Measurements from ENCODE around the gene RNF19B.
"Not testable (repeated sequence)": the region's sequence is repeated elsewhere in the genome, so short reads cannot be mapped to it uniquely, and the experiment has no call there.

Gene RNF19B

DNA sequence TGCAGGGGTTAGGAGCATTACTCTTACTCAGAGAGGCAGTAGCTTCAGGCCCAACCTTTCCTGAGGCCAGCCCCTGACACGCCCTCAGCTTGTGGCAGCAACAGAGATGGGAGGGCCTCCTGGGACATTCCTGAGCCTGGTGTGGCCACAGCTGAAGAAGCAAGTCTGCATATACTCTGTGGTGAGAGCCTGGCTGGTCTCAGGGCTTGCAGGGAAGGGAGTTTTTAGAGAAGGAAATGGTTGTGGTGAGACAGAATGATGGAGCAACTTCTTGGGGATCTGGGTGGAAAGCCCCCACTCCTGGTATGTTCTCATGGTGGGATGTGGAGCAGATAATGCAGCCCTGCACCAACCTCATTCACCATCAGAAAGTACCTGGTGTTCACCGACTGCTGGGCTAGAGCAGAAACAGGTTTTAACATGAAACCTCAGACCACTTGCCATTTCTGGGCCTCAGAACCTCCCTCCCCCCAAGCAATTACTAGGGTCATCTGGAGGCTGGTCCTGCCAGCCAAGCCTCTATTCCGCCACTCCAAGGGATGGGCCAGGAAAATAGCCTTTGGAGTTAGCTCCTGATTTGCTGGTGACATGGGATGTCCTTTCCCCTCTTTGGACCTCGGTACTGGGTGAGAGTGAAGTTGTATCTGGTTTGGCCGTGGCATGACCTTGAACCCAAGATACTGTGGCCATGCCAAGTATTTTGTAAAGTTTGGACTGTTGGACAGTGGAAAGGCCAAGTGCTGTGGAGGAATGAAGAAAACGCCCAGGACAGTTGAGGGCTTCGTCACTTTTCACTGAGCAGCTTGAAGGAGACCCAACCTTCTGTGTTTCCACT lies 28.1 kb upstream of the RNF19B start:
- DNase-seq (ENCODE audit: low read depth in 3 of 3), result no peak

GRCh38 chr1:32991819-32992488 lies 27.3 kb upstream of the RNF19B start:
- no peak for DNase-seq (ENCODE audit: low read depth in 3 of 3)

DNA sequence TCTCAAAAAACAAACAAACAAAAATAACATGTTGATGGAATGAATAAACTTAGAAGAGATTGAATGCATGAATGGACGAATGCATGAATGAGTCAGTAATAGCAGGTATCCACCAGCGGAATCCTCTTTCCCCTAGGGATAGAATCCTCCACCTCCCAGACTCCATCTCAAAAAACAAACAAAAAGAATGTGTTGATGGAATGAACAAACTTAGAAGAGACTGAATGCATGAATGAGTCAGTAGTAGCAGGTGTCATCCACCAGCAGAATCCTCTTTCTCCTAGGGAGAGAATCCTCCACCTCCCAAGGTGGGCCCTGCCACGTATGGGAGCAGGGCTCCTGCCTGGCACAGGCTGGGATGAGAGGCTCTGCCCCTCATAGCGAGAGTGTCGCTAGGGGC lies 26.8 kb upstream of the RNF19B start:
- no peak for DNase-seq (ENCODE audit: low read depth in 3 of 3)

DNA sequence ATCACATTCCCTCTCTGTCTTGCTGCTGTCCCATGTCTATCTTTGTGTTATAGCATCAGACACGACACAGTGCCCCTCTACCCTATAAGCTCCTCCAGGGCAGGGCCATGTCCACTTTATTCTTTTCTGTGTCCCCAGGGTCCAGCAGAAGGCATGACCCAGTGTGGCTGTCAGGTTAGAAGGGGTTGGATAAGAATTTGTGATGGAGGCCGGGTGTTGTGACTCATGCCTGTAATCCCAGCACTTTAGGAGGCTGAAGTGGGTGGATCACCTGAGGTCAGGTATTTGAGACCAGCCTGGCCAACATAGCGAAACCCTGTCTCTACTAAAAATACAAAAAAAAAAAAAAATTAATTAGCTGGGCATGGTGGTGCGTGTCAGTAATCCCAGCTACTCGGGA lies 26.3 kb upstream of the RNF19B start:
- no peak for DNase-seq (ENCODE audit: low read depth in 3 of 3)

DNA sequence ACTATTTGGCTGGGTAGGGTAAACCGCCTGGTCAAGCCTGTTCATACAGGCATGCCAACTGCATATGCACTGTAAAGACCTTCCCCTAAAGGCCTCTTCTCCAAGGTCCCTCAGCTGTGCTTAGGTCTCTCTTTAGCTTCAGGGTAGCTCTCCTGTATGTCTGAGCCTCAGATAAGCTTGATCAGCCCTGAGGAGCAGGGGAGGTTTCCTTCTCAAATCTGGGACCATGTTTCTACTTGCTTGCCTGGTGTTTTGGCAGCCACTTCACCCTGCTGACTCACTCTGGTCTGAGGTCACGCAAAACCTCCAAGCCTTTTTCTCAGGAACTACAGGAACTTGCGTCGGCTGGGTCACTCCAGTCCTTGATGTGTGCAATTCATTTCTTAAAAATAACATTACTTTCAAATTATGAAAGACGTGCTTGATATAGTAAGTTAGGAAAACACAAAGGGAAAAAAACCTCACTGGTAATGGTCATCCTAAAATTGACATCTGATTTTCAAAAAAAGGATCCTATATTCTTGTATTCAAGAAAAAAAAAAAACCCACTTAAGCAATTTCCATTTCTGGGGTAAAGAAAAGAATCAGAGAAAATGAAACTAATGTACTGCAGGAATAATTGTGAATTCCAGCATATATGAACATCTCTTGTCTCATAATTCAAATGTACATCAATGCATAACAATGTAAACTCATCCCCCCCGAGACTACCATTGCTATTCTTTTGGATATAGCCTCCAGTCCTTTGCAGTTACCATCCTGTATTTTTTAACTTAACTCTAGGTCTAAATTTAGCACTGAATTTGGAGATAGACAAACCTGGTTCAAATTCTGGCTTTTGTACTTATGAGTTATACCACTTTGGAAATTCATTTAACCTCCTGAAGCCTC lies 24.8 kb upstream of the RNF19B start:
- DNase-seq (ENCODE audit: low read depth in 3 of 3), result peak in 1 of 3 experiments; percentile 12

- no peak for DNase-seq (ENCODE audit: low read depth in 3 of 3)
Observed at GRCh38 chr1:32988665-32989064, 24.1 kb upstream of the RNF19B start.

- DNase-seq (ENCODE audit: low read depth in 3 of 3), result no peak
Observed at GRCh38 chr1:32985226-32985625, 20.6 kb upstream of the RNF19B start.

DNA sequence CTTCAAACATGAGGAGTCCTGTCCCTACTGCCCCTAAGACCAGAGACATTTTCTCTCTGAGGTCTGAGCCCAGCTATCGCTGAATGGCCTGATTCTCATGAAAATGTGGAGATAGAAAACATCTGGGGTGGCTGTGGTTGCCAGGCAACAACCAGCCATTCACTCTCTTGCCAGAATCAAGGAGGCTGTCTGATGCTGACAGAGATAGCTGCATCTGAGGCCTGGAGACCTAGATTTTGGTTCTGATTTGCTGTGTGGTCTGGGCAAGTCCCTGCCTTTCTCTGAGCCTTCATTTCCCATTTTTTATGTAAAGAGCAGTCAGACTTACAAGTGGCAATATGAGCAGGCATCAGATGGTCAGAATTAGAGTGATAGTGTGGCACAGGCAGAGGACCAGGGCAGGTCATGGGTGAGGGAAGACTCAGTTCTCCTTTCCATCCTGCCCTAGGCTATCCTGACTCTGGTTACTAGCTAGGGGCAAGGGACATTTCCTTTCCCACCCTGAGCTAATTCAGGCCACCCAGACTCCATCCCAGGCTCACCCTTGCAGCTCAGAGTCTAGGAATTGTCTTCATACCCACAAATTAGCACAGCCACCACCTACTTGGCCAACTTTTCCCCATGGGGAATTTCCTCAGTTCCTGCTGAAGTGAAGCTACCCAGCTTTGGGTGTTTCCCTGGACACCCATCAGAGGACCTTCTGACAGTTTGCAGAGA lies 20.0 kb upstream of the RNF19B start:
- DNase-seq (ENCODE audit: low read depth in 3 of 3), result no peak

DNA sequence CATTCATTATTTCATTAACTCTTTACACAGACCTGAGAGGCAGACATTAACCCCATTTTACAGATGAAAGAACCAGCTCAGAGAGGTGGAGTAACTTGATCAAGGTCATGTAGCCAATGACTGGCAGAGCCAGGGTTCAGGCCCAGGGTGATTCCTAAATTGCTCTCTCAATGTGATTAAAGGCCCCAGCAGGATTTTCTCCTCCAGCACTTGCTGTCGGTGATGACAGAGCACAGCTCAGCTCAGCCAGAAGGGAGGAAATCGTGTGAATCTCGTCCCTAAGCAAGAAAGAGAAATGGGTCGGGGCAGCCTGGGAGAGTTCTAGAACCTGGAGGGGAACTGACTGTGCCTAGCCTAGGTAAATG lies 19.5 kb upstream of the RNF19B start:
- no peak for DNase-seq (ENCODE audit: low read depth in 3 of 3)

DNA sequence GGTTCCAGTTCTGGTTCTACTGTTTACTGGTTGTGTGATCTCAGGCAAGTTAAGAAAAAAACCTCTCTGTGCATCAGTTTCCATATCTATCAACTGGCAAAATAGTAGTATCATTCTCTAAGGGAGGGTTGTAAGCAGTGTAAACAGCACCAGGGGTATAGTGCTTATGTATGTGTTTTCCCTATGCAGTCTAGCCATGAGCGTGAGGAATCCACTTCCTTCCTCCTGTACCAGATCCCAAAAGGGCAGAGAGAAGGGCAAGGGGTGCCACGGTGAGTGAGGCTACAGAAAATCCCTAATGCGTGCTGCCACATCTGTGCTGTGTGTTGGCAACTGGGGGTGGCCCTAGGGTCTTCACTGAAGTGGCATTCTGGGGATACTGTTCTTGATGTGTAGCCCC lies 18.4 kb upstream of the RNF19B start:
- DNase-seq (ENCODE audit: low read depth in 3 of 3), result no peak

- peak; percentile 18 to 42 (median 35) for DNase-seq (ENCODE audit: low read depth in 3 of 3)
Observed at GRCh38 chr1:32981003-32981901, 16.6 kb upstream of the RNF19B start.

GRCh38 chr1:32980080-32980479 lies 15.5 kb upstream of the RNF19B start:
- DNase-seq (ENCODE audit: low read depth in 3 of 3), result no peak

- DNase-seq (ENCODE audit: low read depth in 3 of 3), result no peak
Observed at GRCh38 chr1:32978854-32979253, 14.2 kb upstream of the RNF19B start.

DNA sequence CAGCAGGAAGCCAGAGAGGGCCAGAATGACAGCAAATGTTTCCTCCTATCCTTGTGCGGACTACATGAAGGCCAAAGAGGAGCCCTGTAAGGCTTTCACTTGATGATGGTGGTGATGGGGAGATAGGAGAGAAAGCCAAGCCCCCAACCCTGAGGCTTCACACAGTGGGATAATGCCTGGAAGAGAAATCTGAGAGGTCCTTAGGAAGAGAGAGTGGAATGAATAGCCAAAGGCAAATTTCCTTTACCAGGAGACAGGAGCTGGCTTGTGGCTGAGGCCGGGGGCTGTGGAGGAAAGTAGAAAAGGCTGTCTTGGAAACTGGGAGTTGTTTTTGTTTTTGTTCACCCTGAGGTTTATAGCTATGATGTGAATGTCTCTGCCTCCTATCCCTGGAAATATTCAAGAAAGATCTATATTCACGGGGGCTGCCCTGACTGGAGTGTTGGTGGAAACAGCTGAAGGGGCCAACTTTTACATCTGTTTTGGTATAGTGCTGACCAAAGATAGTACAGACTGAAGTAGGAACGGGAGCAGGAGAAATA lies 13.0 kb upstream of the RNF19B start:
- no peak for DNase-seq (ENCODE audit: low read depth in 3 of 3)

DNA sequence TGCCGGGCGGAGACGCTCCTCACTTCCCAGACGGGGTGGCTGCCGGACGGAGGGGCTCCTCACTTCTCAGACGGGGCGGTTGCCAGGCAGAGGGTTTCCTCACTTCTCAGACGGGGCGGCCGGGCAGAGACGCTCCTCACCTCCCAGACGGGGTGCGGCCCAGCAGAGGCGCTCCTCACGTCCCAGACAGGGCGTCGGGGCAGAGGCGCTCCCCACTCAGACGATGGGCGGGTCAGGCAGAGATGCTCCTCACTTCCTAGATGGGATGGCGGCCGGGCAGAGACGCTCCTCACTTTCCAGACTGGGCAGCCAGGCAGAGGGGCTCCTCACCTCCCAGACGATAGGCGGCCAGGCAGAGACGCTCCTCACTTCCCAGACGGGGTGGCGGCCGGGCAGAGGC lies 10.4 kb upstream of the RNF19B start:
- not testable (repeated sequence) for DNase-seq (ENCODE audit: low read depth in 3 of 3)

GRCh38 chr1:32973458-32973857 lies 8.8 kb upstream of the RNF19B start:
- DNase-seq (ENCODE audit: low read depth in 3 of 3), result not testable (repeated sequence)

- no peak for DNase-seq (ENCODE audit: low read depth in 3 of 3)
Observed at GRCh38 chr1:32972814-32973428, 8.3 kb upstream of the RNF19B start.

GRCh38 chr1:32971576-32971975 lies 7.0 kb upstream of the RNF19B start:
- no peak for DNase-seq (ENCODE audit: low read depth in 3 of 3)

- no peak for DNase-seq (ENCODE audit: low read depth in 3 of 3)
Observed at GRCh38 chr1:32971156-32971555, 6.5 kb upstream of the RNF19B start.

DNA sequence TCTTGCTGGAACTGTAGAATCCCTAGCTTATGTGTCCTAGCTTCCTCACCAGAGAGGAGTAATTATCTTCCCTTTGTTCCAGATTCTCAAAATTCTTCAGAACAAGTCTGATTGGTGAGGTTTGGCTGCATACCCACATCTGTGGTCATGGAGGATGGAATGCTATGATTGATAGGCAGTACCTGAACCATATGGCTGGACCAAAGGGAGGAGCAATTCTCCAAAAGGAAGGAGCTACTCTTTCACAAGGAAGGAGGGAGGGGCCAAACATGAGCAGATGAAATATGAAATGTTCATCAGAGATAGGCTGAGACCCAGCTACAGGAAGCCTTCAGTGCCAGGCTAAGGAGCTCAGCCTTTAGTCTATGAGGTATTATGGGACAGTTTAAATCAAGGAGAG lies 5.0 kb upstream of the RNF19B start:
- DNase-seq (ENCODE audit: low read depth in 3 of 3), result no peak
